ENCODE results near the gene SPAG4. TPM values are rescaled to one million over a fixed set of nuclear protein-coding genes. Genes with fewer than 3 reads are reported as not detected.

The SPAG4 gene
- total RNA-seq, 1 donor from 2014 or later = 5.0 TPM

DNA sequence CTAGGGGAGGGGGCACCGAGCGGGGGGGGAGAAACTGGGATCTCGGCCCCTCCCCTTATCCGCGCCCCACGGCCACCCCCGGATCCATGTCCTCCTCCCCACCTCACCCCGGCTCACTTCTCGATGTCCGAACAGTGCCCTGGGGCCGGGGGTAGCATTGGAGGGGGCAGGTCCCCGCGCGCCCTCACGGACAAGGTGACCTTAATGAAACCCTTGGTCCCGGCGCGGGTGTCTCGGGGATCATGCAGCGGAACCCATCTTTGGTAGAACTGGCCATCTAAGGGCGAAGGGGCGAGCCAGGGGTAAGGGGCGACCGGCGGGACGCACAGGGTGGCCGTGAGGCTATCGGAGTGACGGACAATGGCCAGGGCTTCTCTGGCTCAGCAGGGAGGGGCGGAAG lies 13.6 kb upstream of the SPAG4 start:
- Mint-ChIP-seq H3K4me1 (ENCODE audit: low read depth, unreplicated experiment) (peaks cover 4% of the 10 kb centered on the region), H3K4me3 (ENCODE audit: unreplicated experiment) (no peak overlapping the region), H3K36me3 (ENCODE audit: unreplicated experiment) (no peaks in the 10 kb centered on the region), H3K27me3 (ENCODE audit: unreplicated experiment) (peaks cover 15% of the 10 kb centered on the region), H3K27ac (ENCODE audit: unreplicated experiment) (no peak overlapping the region), H3K9me3 (ENCODE audit: unreplicated experiment) (peaks cover 9% of the 10 kb centered on the region)
- TF ChIP-seq, protein P1, sequence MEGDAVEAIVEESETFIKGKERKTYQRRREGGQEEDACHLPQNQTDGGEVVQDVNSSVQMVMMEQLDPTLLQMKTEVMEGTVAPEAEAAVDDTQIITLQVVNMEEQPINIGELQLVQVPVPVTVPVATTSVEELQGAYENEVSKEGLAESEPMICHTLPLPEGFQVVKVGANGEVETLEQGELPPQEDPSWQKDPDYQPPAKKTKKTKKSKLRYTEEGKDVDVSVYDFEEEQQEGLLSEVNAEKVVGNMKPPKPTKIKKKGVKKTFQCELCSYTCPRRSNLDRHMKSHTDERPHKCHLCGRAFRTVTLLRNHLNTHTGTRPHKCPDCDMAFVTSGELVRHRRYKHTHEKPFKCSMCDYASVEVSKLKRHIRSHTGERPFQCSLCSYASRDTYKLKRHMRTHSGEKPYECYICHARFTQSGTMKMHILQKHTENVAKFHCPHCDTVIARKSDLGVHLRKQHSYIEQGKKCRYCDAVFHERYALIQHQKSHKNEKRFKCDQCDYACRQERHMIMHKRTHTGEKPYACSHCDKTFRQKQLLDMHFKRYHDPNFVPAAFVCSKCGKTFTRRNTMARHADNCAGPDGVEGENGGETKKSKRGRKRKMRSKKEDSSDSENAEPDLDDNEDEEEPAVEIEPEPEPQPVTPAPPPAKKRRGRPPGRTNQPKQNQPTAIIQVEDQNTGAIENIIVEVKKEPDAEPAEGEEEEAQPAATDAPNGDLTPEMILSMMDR (IDR thresholded peaks at IDR 0.05; ENCODE audit: partially characterized antibody, unreplicated experiment) = no peak
- DNase-seq = no peak

DNA sequence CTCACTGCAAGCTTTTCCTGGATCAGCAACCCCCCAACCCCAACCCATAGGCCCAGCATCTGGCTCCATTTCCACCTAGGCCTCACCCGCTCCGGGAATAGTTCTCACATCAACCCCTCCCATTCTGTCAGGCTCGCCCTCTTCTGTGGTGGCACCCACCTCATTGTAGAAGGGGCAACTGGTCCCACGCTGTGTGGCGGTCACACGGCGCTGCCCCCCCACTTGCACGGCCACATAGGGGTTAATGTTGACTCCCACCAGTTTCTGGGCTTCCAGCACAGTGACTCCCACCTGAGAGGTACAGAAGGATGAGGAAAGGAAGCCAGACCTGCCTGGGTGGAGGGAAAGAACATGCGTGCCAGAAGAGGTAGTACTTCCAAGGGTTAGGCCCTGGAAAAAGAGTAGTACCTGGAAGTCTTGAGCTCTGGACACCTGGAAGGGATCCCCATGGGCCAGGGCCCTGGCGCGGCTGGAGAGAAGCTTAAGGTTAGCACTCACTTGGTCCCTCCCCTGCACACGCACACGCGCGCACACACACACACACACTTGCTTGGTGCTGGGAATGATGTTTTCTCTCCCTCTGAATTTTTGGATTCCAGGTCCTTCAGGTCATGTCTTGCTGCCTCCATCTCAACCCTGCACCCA lies 12.7 kb upstream of the SPAG4 start:
- Mint-ChIP-seq H3K9me3 (ENCODE audit: unreplicated experiment) (peaks cover 9% of the 10 kb centered on the region), H3K27me3 (ENCODE audit: unreplicated experiment) (peaks cover 16% of the 10 kb centered on the region), H3K36me3 (ENCODE audit: unreplicated experiment) (no peaks in the 10 kb centered on the region), H3K4me1 (ENCODE audit: low read depth, unreplicated experiment) (peaks cover 4% of the 10 kb centered on the region), H3K27ac (ENCODE audit: unreplicated experiment) (no peak overlapping the region), H3K4me3 (ENCODE audit: unreplicated experiment) (no peak overlapping the region)
- no peak for DNase-seq
- TF ChIP-seq, protein P1 (IDR thresholded peaks at IDR 0.05; ENCODE audit: partially characterized antibody, unreplicated experiment) = no peak

DNA sequence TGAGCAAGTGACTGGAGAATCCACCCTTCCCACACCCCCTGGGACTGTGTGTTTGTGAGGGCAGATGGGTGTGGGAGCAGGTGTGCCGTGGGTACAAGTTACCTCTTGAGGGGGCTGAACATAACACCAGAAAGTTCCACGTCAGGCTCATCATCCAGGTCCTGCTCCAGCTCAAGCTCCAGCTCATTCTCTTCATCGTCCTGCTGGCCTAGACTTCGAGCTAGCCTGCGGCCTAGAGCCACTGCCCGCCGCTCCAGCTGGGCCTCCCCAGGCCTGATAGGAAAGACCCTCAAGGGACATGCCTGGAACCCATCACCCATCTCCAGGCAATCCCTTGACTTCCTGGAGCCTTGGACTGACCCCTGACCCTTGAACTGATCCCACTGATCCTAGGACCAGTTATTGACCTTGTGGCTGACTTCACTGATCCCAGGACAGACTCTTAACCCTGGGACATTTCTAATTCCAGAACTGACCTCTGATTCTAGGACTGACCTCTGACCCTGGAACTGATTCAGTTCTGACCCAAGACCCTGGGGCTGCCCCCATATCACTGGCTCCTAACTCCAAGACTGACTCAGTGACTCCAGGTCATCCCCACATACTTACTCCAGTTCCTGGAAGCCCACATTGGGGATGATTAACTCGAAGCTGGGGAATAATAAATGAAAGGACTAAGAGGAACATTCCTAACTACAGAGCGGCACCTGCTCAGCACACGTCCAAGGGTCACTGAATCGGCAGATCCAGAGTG lies 11.8 kb upstream of the SPAG4 start:
- peaks cover 16% of the 10 kb centered on the region for H3K27me3 Mint-ChIP-seq (ENCODE audit: unreplicated experiment)
- H3K4me3 Mint-ChIP-seq (ENCODE audit: unreplicated experiment) = no peak overlapping the region
- H3K4me1 Mint-ChIP-seq (ENCODE audit: low read depth, unreplicated experiment) = no peaks in the 10 kb centered on the region
- TF ChIP-seq, protein P1 (IDR thresholded peaks at IDR 0.05; ENCODE audit: partially characterized antibody, unreplicated experiment) = no peak
- H3K9me3 Mint-ChIP-seq (ENCODE audit: unreplicated experiment) = peaks cover 7% of the 10 kb centered on the region
- DNase-seq = no peak
- H3K27ac Mint-ChIP-seq (ENCODE audit: unreplicated experiment) = no peak overlapping the region
- H3K36me3 Mint-ChIP-seq (ENCODE audit: unreplicated experiment) = no peaks in the 10 kb centered on the region

DNA sequence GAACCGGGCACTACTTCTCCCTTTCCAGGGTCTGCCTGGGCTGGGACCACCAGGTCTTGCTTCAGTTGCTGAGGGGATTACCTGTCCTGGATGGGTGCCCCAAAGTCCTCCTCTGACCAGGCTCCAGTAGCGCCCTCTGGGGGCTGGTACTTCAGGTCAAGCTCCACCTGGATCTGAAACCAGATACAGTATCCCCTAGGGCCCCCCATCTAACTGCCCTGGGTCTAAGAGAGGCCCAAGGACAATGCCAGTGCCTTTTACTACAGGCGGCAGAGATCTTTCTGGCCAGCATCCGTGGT lies 11.2 kb upstream of the SPAG4 start:
- Mint-ChIP-seq H3K4me1 (ENCODE audit: low read depth, unreplicated experiment) (no peaks in the 10 kb centered on the region), H3K4me3 (ENCODE audit: unreplicated experiment) (no peak overlapping the region), H3K27me3 (ENCODE audit: unreplicated experiment) (peaks cover 16% of the 10 kb centered on the region), H3K36me3 (ENCODE audit: unreplicated experiment) (no peaks in the 10 kb centered on the region), H3K27ac (ENCODE audit: unreplicated experiment) (no peak overlapping the region), H3K9me3 (ENCODE audit: unreplicated experiment) (peaks cover 5% of the 10 kb centered on the region)
- no peak for DNase-seq
- TF ChIP-seq, protein P1 (IDR thresholded peaks at IDR 0.05; ENCODE audit: partially characterized antibody, unreplicated experiment) = no peak

DNA sequence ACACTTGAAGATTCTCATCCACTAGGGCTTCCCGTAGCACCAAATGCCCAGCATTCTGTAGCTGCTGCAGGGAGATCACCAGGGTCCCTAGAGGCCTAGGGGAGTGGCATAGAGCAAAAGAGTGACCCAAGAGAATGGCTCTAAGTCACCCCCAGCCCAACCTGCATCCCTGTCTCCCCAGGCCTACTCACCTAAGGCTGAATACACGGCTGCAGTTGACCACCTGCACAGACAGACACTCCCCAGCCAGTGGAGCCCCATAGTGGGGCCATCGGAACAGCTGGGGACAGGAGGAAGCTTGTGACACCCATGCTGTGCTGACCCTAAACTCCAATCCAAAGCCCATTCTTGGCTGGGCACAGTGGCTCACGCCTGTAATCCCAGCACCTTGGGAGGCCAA lies 9.5 kb upstream of the SPAG4 start:
- H3K9me3 Mint-ChIP-seq (ENCODE audit: unreplicated experiment) = peaks cover 5% of the 10 kb centered on the region
- H3K4me1 Mint-ChIP-seq (ENCODE audit: low read depth, unreplicated experiment) = no peaks in the 10 kb centered on the region
- DNase-seq = no peak
- H3K36me3 Mint-ChIP-seq (ENCODE audit: unreplicated experiment) = no peaks in the 10 kb centered on the region
- no peak overlapping the region for H3K27ac Mint-ChIP-seq (ENCODE audit: unreplicated experiment)
- H3K27me3 Mint-ChIP-seq (ENCODE audit: unreplicated experiment) = peaks cover 13% of the 10 kb centered on the region
- TF ChIP-seq, protein P1 (IDR thresholded peaks at IDR 0.05; ENCODE audit: partially characterized antibody, unreplicated experiment) = no peak
- no peak overlapping the region for H3K4me3 Mint-ChIP-seq (ENCODE audit: unreplicated experiment)

Data from glutamatergic neuron (in vitro differentiated cells).